HepG2 (cell line): ENCODE measurements around the gene SRSF7. TPM values are rescaled to one million over a fixed set of nuclear protein-coding genes. Genes with fewer than 3 reads are reported as not detected.

Experiments
- ATAC-seq: fragments of 200-7000 bp; cut with Tn5 transposase; 3 replicates; pipeline ENCODE4 v1.9.1; 2020; ENCODE audit warnings: mild to moderate bottlenecking, moderate library complexity
- BruUV-seq: library from RNA; stranded (reverse); fragments of 400-500 nt; replicated peaks from 2 replicates; lab custom pipeline; 2021; lab: Mats Ljungman, UMichigan
- CTCF ChIA-PET: fragments of 300-600 bp; formaldehyde crosslinking; extraction: SDS; loops from one replicate; lab custom pipeline; 2021; ENCODE audit warnings: low total read pairs, inconsistent platforms, low intra/inter-chr PET ratio; lab: Yijun Ruan, JAX
- POLR2A ChIA-PET: fragments of 350-600 bp; sonication (Branson Sonifier 250); formaldehyde crosslinking; loops from one replicate; lab custom pipeline; 2020; ENCODE audit warnings: antibody characterized with exemption, inconsistent platforms; lab: Yijun Ruan, JAX
- DNase-seq: peaks from one replicate; pipeline ENCODE4 v3.0.0-alpha.2; 2015; ENCODE audit warnings: low spot score
- FAIRE-seq: peaks from 3 replicates; lab custom pipeline; 2011; peaks lifted over from hg19 to GRCh38; lab: Jason Lieb, UNC
- H2AFZ ChIP-seq: one replicate; pipeline ENCODE4 v1.6.1; 2011; ENCODE audit warnings: low read length, inconsistent platforms
- H3K27ac ChIP-seq: fragments of 300-600 bp; 3 replicates; pipeline ENCODE4 v1.8.0; 2011; ENCODE audit warnings: mixed run types, mild to moderate bottlenecking, mixed read lengths, low read length, inconsistent platforms; ENCODE audit not compliant: insufficient read depth; ENCODE audit errors: extremely low read length
- H3K27me3 ChIP-seq, 2 experiments: fragments of 200-600 bp in 1 of 2; 2 replicates in 1 of 2; 3 replicates in 1 of 2; pipeline versions ENCODE4 v1.6.0 to v1.8.0; 2011; ENCODE audit warnings: low read length in 2 of 2, mild to moderate bottlenecking in 2 of 2, moderate library complexity in 2 of 2, inconsistent platforms in 1 of 2; ENCODE audit not compliant: insufficient read depth in 2 of 2, control insufficient read depth in 1 of 2
- H3K36me3 ChIP-seq, 2 experiments: fragments of 200-600 bp in 1 of 2; replicated peaks in 1 of 2; 2 replicates in 1 of 2; 3 replicates in 1 of 2; pipeline versions ENCODE4 v1.5.1 to v1.8.0; 2011; ENCODE audit warnings: low read length in 2 of 2, inconsistent platforms in 1 of 2; ENCODE audit not compliant: insufficient read depth in 2 of 2, control insufficient read depth in 1 of 2
- H3K4me1 ChIP-seq: 2 replicates; pipeline ENCODE4 v1.5.1; 2012; ENCODE audit warnings: low read length, inconsistent platforms; ENCODE audit not compliant: insufficient read depth
- H3K4me2 ChIP-seq: 2 replicates; pipeline ENCODE4 v1.6.0; 2011; ENCODE audit warnings: low read depth, low read length, inconsistent platforms
- H3K4me3 ChIP-seq, 3 experiments: fragments of 200-600 bp in 1 of 3; sonication (generic), shearing (Covaris generic) in 1 of 3; replicated peaks in 1 of 3; 2 replicates each; pipeline ENCODE4 v1.5.1; 2011 to 2016; ENCODE audit warnings: low read length in 3 of 3, inconsistent platforms in 2 of 3, low read depth in 2 of 3, mild to moderate bottlenecking in 2 of 3, control low read depth in 1 of 3, mixed read lengths in 1 of 3; ENCODE audit not compliant: insufficient read depth in 1 of 3
- H3K79me2 ChIP-seq: one replicate; pipeline ENCODE4 v1.6.1; 2011; ENCODE audit warnings: low read length, inconsistent platforms; ENCODE audit not compliant: insufficient read depth
- H3K9ac ChIP-seq: 2 replicates; pipeline ENCODE4 v1.6.0; 2011; ENCODE audit warnings: mild to moderate bottlenecking, low read depth, low read length, inconsistent platforms; ENCODE audit not compliant: insufficient read depth
- H3K9me3 ChIP-seq: 2 replicates; pipeline ENCODE4 v1.5.1; 2012; ENCODE audit warnings: mild to moderate bottlenecking, low read length
- H4K20me1 ChIP-seq: 2 replicates; pipeline ENCODE4 v1.6.0; 2011; ENCODE audit warnings: inconsistent platforms, mild to moderate bottlenecking, low read length, moderate library complexity; ENCODE audit not compliant: insufficient read depth
- ARID2 ChIP-seq: sonication (generic); formaldehyde crosslinking; IDR thresholded peaks from 2 replicates; pipeline ENCODE4 v1.8.1; 2022; ENCODE audit warnings: mild to moderate bottlenecking, missing genetic modification reagents, borderline replicate concordance
- CBFB ChIP-seq: sonication (generic); formaldehyde crosslinking; IDR thresholded peaks from 2 replicates; pipeline ENCODE4 v1.4.0; 2020; ENCODE audit warnings: missing genetic modification reagents
- ELF4 ChIP-seq: sonication (generic); formaldehyde crosslinking; IDR thresholded peaks from 2 replicates; pipeline ENCODE4 v1.5.0; 2020; ENCODE audit warnings: missing genetic modification reagents, mild to moderate bottlenecking, moderate library complexity, borderline replicate concordance
- FOXK1 ChIP-seq: sonication (generic); formaldehyde crosslinking; IDR thresholded peaks from 2 replicates; pipeline ENCODE4 v1.4.0; 2020; ENCODE audit warnings: low read depth, missing genetic modification reagents, borderline replicate concordance
- PBX3 ChIP-seq: sonication (generic); formaldehyde crosslinking; IDR thresholded peaks from 2 replicates; pipeline ENCODE4 v1.8.1; 2023; ENCODE audit warnings: missing genetic modification reagents, inconsistent platforms, borderline replicate concordance
- SIX4 ChIP-seq: sonication (generic); formaldehyde crosslinking; IDR thresholded peaks from 2 replicates; pipeline ENCODE4 v1.4.0; 2020; ENCODE audit warnings: missing genetic modification reagents
- SP1 ChIP-seq, 2 experiments: fragments of 450-650 bp in 1 of 2; sonication (generic) in 1 of 2; formaldehyde crosslinking in 1 of 2; IDR thresholded peaks; 2 replicates each; pipeline versions ENCODE4 v1.4.0 to v1.6.1; 2016 to 2020; ENCODE audit warnings: missing genetic modification reagents in 1 of 2
- TBP ChIP-seq: sonication (generic); formaldehyde crosslinking; IDR thresholded peaks from 2 replicates; pipeline ENCODE4 v1.5.0; 2020; ENCODE audit warnings: missing genetic modification reagents
- ZBTB10 ChIP-seq: sonication (generic); formaldehyde crosslinking; IDR thresholded peaks from 2 replicates; pipeline ENCODE4 v1.4.0; 2020; ENCODE audit warnings: missing genetic modification reagents, borderline replicate concordance
- ZFX ChIP-seq: sonication (generic); formaldehyde crosslinking; IDR thresholded peaks from 2 replicates; pipeline ENCODE4 v1.4.0; 2020; ENCODE audit warnings: mild to moderate bottlenecking, low read depth, missing genetic modification reagents, moderate library complexity
- ZNF281 ChIP-seq: sonication (generic); formaldehyde crosslinking; IDR thresholded peaks from 2 replicates; pipeline ENCODE4 v1.4.0; 2020; ENCODE audit warnings: missing genetic modification reagents, borderline replicate concordance
- WGBS: methylation state at CpG from one replicate; pipeline ENCODE4 v1.1.6; 2017; ENCODE audit warnings: low lambda C conversion rate; 5-methylcytosine and 5-hydroxymethylcytosine counted together
- in situ Hi-C: cut with HindIII; loops from 2 replicates; pipeline ENCODE4 v1.10.0; 2017; ENCODE audit warnings: low pct_unique_long_range_greater_than_20kb; ENCODE audit not compliant: extremely low pct_ligation_motif_present
- intact Hi-C: fragments of 100-400 bp; cut with micrococcal nuclease; formaldehyde crosslinking; loops from one replicate; pipeline ENCODE4 v1.10.0; 2022; ENCODE audit not compliant: unreplicated experiment
- polyA plus RNA-seq, 8 experiments: library from polyadenylated mRNA; depleted of rRNA in 3 of 8; stranded (reverse) in 7 of 8; unstranded in 1 of 8; fragments of >200 nt; fragmentation: Illumina TruSeq in 4 of 8; extraction: Trizol in 4 of 8; gene quantifications; 2 replicates each; pipeline versions ENCODE4 v1.2.1 to v1.2.3, GENCODE V29; 2011 to 2016; ENCODE audit warnings: low read depth in 4 of 8, missing spikeins in 1 of 8, mixed read lengths in 1 of 8; ENCODE audit not compliant: insufficient read depth in 1 of 8
- total RNA-seq, 5 experiments: library from RNA; depleted of rRNA; stranded (reverse); fragments of >200 nt; fragmentation: Illumina TruSeq; extraction: Trizol; gene quantifications; 2 replicates each; pipeline ENCODE4 v1.2.3, GENCODE V29; 2016; ENCODE audit warnings: low read depth in 1 of 5

The SRSF7 gene
- total and polyA plus RNA-seq, 2 of the 13 experiments (the other 11 are each of a cell fraction or from before 2014, with no cell fraction given) = 172 to 275 TPM

- Histone ChIP-seq H3K79me2 (peaks cover 16% of the 10 kb centered on the region), H3K4me1 (peaks cover 34% of the 10 kb centered on the region), H2AFZ (no peak overlapping the region), H3K4me3 (no peak overlapping the region), H3K27ac (no peak overlapping the region), H3K36me3 (no peaks in the 10 kb centered on the region; a peak in 2 of 5 replicates), H3K4me2 (no peak overlapping the region), H4K20me1 (peaks cover 8% of the 10 kb centered on the region), H3K27me3 (no peaks in the 10 kb centered on the region; a peak in 1 of 5 replicates), H3K9ac (no peak overlapping the region), H3K9me3 (no peaks in the 10 kb centered on the region)
- DNase-seq (no peak), ATAC-seq (no peak), FAIRE-seq (no peak)
- POLR2A ChIA-PET = interaction anchor here (0.9 kb wide), 1 partner anchor 11 kb away, joined by 3 read pairs; no protein-coding TSS in a partner anchor
- no TSS peak for BruUV-seq
- TF ChIP-seq ZFX (no peak), TBP (CRISPR knock-in tag) (no peak)
- 69% methylated on average over 3 of the region's 3 CpGs for WGBS
- intact Hi-C loops = loop anchor here (10.0 kb wide), 1 partner anchor 370 kb away; the partner anchor contains the start of gene SOS1
- in situ Hi-C loops = no loop called here
- CTCF ChIA-PET = no interaction called here
Measured at GRCh38 chr2:38754506-38754905, 3.3 kb upstream of the SRSF7 start.

GRCh38 chr2:38754049-38754448 lies 2.9 kb upstream of the SRSF7 start:
- POLR2A ChIA-PET = interaction anchor here (0.9 kb wide), 1 partner anchor 10 kb away, joined by 3 read pairs; no protein-coding TSS in a partner anchor
- CTCF ChIA-PET = no interaction called here
- TF ChIP-seq CBFB (CRISPR knock-in tag) (no peak), ARID2 (CRISPR knock-in tag) (no peak), PBX3 (no peak), SP1 (IDR thresholded peaks at IDR 0.05) (no peak), SP1 (CRISPR knock-in tag; IDR thresholded peaks at IDR 0.05) (no peak), FOXK1 (CRISPR knock-in tag) (no peak), ZBTB10 (CRISPR knock-in tag) (no peak), ZNF281 (CRISPR knock-in tag) (no peak), SIX4 (no peak), ELF4 (no peak)

More at GRCh38 chr2:38754049-38754448, 2.9 kb upstream of the SRSF7 start:
- in situ Hi-C loops = no loop called here
- Histone ChIP-seq H3K79me2 (peaks cover 21% of the 10 kb centered on the region), H3K36me3 (peaks cover 0 to 1% of the 10 kb centered on the region in 2 experiments; a peak in 4 of 5 replicates), H3K4me2 (no peak overlapping the region), H4K20me1 (peaks cover 13% of the 10 kb centered on the region), H3K9ac (no peak overlapping the region), H3K4me3 (no peak overlapping the region), H2AFZ (no peak overlapping the region), H3K27ac (peak overlapping the region; percentile 32), H3K27me3 (no peaks in the 10 kb centered on the region; a peak in 1 of 5 replicates), H3K4me1 (peaks cover 34% of the 10 kb centered on the region), H3K9me3 (no peaks in the 10 kb centered on the region)
- intact Hi-C loops = loop anchor here (10.0 kb wide), 1 partner anchor 371 kb away; the partner anchor contains the start of gene SOS1
- FAIRE-seq (no peak), DNase-seq (no peak), ATAC-seq (no peak)
- BruUV-seq = no TSS peak
